GM12892 (cell line): Measurements from ENCODE around the gene STARD7.

Source experiments
- POLR2A ChIP-seq: IDR thresholded peaks from 2 replicates; pipeline ENCODE4 v1.6.1; 2011; ENCODE audit warnings: low read depth, low read length, control low read depth
- POLR2AphosphoS5 ChIP-seq: IDR thresholded peaks from 2 replicates; pipeline ENCODE4 v1.6.1; 2011; ENCODE audit warnings: low read depth, low read length, control low read depth
- TAF1 ChIP-seq: IDR thresholded peaks from 2 replicates; pipeline ENCODE4 v1.6.1; 2011; ENCODE audit warnings: low read depth, mild to moderate bottlenecking, control low read depth, low read length, borderline replicate concordance

DNA sequence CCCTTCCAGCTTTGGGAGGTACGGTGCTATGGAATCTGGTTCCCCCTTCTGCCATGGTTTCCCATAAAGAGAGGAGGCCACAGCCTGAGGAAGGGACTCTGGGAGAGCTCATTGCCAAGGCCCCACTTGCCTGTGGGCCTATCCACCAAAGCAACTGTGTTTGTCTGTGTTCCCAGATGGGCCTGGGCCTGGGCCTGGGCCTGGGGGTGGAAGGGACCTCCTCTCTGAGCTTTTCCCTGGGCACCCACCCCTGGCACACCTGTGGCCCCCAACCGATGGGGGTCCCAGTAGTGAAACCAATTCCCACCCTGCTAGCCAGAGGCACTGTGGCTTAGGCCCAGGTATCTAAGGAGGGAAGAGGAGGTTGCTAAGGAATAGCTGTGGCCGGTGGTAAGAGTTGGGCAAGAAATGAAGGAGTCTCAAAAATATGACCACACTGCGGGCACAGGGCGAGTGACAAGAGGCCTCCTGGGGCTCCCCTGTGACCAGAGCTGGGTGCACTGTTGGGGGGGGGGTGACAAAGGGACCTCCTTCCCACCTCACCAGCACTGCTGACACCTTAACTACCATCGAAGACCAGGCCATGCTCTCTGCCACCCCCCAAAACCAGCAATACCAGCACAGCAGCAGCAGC lies 58.5 kb downstream of the STARD7 start:
- TF ChIP-seq POLR2A (no peak), TAF1 (no peak), POLR2AphosphoS5 (no peak)
